ENCODE measurements around the gene SHOX. TPM values are rescaled to one million over a fixed set of nuclear protein-coding genes. Genes with fewer than 3 reads are reported as not detected.
"Not testable (repeated sequence)": the region's sequence is repeated elsewhere in the genome, so short reads cannot be mapped to it uniquely, and the experiment has no call there.

The SHOX gene
- polyA plus RNA-seq, 2 of the 4 experiments (the other 2 are of a cell fraction) = not detected

GRCh38 chrX:585115-585808, 45.3 kb upstream of the SHOX start:
- no peaks in the 10 kb centered on the region for H3K4me1 ChIP-seq
- TF ChIP-seq SMC3 (IDR thresholded peaks at IDR 0.05) = no peak
- TF ChIP-seq NFE2L2 (conservative IDR thresholded peaks at IDR 0.05; ENCODE audit: low read length) = no peak
- no peak for TF ChIP-seq JUN (IDR thresholded peaks at IDR 0.05)
- POLR2A ChIA-PET = no interaction called here
- DNase-seq (ENCODE audit: low read depth in 1 of 2, low spot score in 1 of 2) (no peak), ATAC-seq (peak; percentile 58 to 66), FAIRE-seq (no peak)
- CTCF ChIA-PET = no interaction called here
- no peak overlapping the region for H3K27ac ChIP-seq
- 42% methylated on average over 15 of the region's 21 CpGs for WGBS (ENCODE audit: missing lambda C conversion rate)
- H3K9me3 ChIP-seq = no peaks in the 10 kb centered on the region
- H3K4me3 ChIP-seq = no peak overlapping the region
- H3K4me2 ChIP-seq = no peak overlapping the region

- H3K4me2 ChIP-seq = no peak overlapping the region
- no peaks in the 10 kb centered on the region for H3K9me3 ChIP-seq
- H3K4me3 ChIP-seq = no peak overlapping the region
- DNase-seq (ENCODE audit: low read depth in 1 of 2, low spot score in 1 of 2) (no peak), FAIRE-seq (no peak), ATAC-seq (no peak)
- H3K27ac ChIP-seq = no peak overlapping the region
- no peak for TF ChIP-seq NPAS2 (CRISPR knock-in tag; IDR thresholded peaks at IDR 0.05; ENCODE audit: borderline replicate concordance)
- no peak for TF ChIP-seq EP300 (IDR thresholded peaks at IDR 0.05)
- WGBS (ENCODE audit: missing lambda C conversion rate) = 64% methylated on average over 8 of the region's 8 CpGs
- CTCF ChIA-PET = no interaction called here
- no peaks in the 10 kb centered on the region for H3K4me1 ChIP-seq
- POLR2A ChIA-PET = no interaction called here
These were observed 44.2 kb upstream of the SHOX start for GRCh38 chrX:586351-586750.

GRCh38 chrX:589261-589660, 41.3 kb upstream of the SHOX start:
- POLR2A ChIA-PET, ATAC-seq: not testable (repeated sequence)

GRCh38 chrX:590693-591404, 39.7 kb upstream of the SHOX start:
- ATAC-seq = no peak
- no peak for DNase-seq (ENCODE audit: low read depth in 1 of 2, low spot score in 1 of 2)
- no peaks in the 10 kb centered on the region for H3K4me1 ChIP-seq
- no peak overlapping the region for H3K4me3 ChIP-seq
- POLR2A ChIA-PET = no interaction called here
- H3K4me2 ChIP-seq = no peak overlapping the region
- CTCF ChIA-PET = no interaction called here
- peaks cover 22% of the 10 kb centered on the region; the same call in 2 of the 3 replicates for H3K9me3 ChIP-seq
- H3K27ac ChIP-seq = no peak overlapping the region
- no peak for TF ChIP-seq ZNF302 (CRISPR knock-in tag; IDR thresholded peaks at IDR 0.05)
- no peak for FAIRE-seq
- 51% methylated on average over 24 of the region's 24 CpGs for whole genome bisulfite sequencing (ENCODE audit: missing lambda C conversion rate)

More at GRCh38 chrX:589261-589660, 41.3 kb upstream of the SHOX start:
- H3K4me2 ChIP-seq; H3K27ac ChIP-seq; CTCF ChIA-PET; H3K4me1 ChIP-seq; DNase-seq (ENCODE audit: low read depth in 1 of 2, low spot score in 1 of 2); H3K9me3 ChIP-seq; FAIRE-seq; H3K4me3 ChIP-seq: not testable (repeated sequence)
- WGBS (ENCODE audit: missing lambda C conversion rate) = 64% methylated on average over 20 of the region's 20 CpGs

GRCh38 chrX:599837-600715, 30.5 kb upstream of the SHOX start:
- H3K4me3 ChIP-seq = no peak overlapping the region
- no peaks in the 10 kb centered on the region for H3K4me1 ChIP-seq
- DNase-seq (ENCODE audit: low read depth in 1 of 2, low spot score in 1 of 2) (no peak), FAIRE-seq (no peak), ATAC-seq (no peak)
- peaks cover 30% of the 10 kb centered on the region for H3K9me3 ChIP-seq
- ChIA-PET POLR2A (no interaction called here), CTCF (no interaction called here)
- H3K4me2 ChIP-seq = no peak overlapping the region
- TF ChIP-seq CHD2 (IDR thresholded peaks at IDR 0.05; ENCODE audit: low read length, partially characterized antibody) (no peak), MAFK (IDR thresholded peaks at IDR 0.05; ENCODE audit: partially characterized antibody) (no peak), MYC (IDR thresholded peaks at IDR 0.05; ENCODE audit: borderline replicate concordance, low read length) (no peak), HDAC2 (IDR thresholded peaks at IDR 0.05) (no peak), ZFP36 (IDR thresholded peaks at IDR 0.05; ENCODE audit: borderline replicate concordance, partially characterized antibody) (no peak), RARB (CRISPR knock-in tag; IDR thresholded peaks at IDR 0.05) (no peak), EHMT2 (IDR thresholded peaks at IDR 0.05; ENCODE audit: low read depth) (no peak), FOSB (CRISPR knock-in tag; IDR thresholded peaks at IDR 0.05) (no peak), EP300 (IDR thresholded peaks at IDR 0.05) (no peak), CBX8 (IDR thresholded peaks at IDR 0.05) (no peak)
- no peak overlapping the region for H3K27ac ChIP-seq
- WGBS (ENCODE audit: missing lambda C conversion rate) = 26% methylated on average over 18 of the region's 18 CpGs

GRCh38 chrX:603029-603428, 27.6 kb upstream of the SHOX start:
- FAIRE-seq = not testable (repeated sequence)
- 29% methylated on average over 9 of the region's 9 CpGs for WGBS (ENCODE audit: missing lambda C conversion rate)

More at GRCh38 chrX:603029-603428, 27.6 kb upstream of the SHOX start:
- POLR2A ChIA-PET; ATAC-seq; H3K4me3 ChIP-seq; H3K4me1 ChIP-seq; CTCF ChIA-PET; H3K27ac ChIP-seq; H3K9me3 ChIP-seq; DNase-seq (ENCODE audit: low read depth in 1 of 2, low spot score in 1 of 2); H3K4me2 ChIP-seq: not testable (repeated sequence)
